NCI-H2196 treated with DMSO at 0.1 percent for 48 hours (cell line): ENCODE data around the gene ZNF48.
A peak's percentile ranks its signal among the peaks of the same experiment; 100 is the strongest.

ENCODE experiments used
- DNase-seq: peaks from one replicate; lab custom pipeline; 2025; ENCODE audit not compliant: unreplicated experiment; lab: John Stamatoyannopoulos, UW

Gene ZNF48

GRCh38 chr16:30401768-30402425, 6.7 kb downstream of the ZNF48 start:
- no peak for DNase-seq

- DNase-seq: no peak
Observed at GRCh38 chr16:30406795-30407101, 11.5 kb downstream of the ZNF48 start.

- DNase-seq: peak; percentile 82
Observed at GRCh38 chr16:30407102-30407803, 12.0 kb downstream of the ZNF48 start, which contains the start of gene ZNF771. TSS of gene ZNF771 (plus strand) at chr16:30407606. CDS start at chr16:30408054, 448 bp downstream.

- DNase-seq: no peak
Observed at GRCh38 chr16:30407804-30408534, 12.7 kb downstream of the ZNF48 start.

- peak; percentile 76 for DNase-seq
Observed at GRCh38 chr16:30409125-30410060, 14.2 kb downstream of the ZNF48 start.

- no peak for DNase-seq
Observed at GRCh38 chr16:30413112-30413806, 18.0 kb downstream of the ZNF48 start.

GRCh38 chr16:30414159-30414558, 18.9 kb downstream of the ZNF48 start:
- no peak for DNase-seq

GRCh38 chr16:30416047-30416603, 20.9 kb downstream of the ZNF48 start:
- DNase-seq: no peak

- no peak for DNase-seq
Observed at GRCh38 chr16:30416624-30417528, 21.7 kb downstream of the ZNF48 start.

- peak; percentile 92 for DNase-seq
Observed at GRCh38 chr16:30417529-30418349, 22.5 kb downstream of the ZNF48 start.

- no peak for DNase-seq
Observed at GRCh38 chr16:30418350-30419181, 23.3 kb downstream of the ZNF48 start.

- no peak for DNase-seq
Observed at GRCh38 chr16:30421010-30421409, 25.8 kb downstream of the ZNF48 start.

- DNase-seq: no peak
Observed at GRCh38 chr16:30428055-30428454, 32.8 kb downstream of the ZNF48 start.

GRCh38 chr16:30429418-30429677, 34.1 kb downstream of the ZNF48 start:
- DNase-seq: no peak

GRCh38 chr16:30429678-30430427, 34.6 kb downstream of the ZNF48 start, which contains the start of gene DCTPP1:
TSS of gene DCTPP1 (minus strand) at chr16:30430030. CDS start at chr16:30429980, 50 bp downstream.
- DNase-seq: peak; percentile 98

GRCh38 chr16:30430428-30430970, 35.3 kb downstream of the ZNF48 start:
- no peak for DNase-seq
